Tongue (tissue), 2 donors: Measurements from ENCODE around the gene MTPN. TPM values are rescaled to one million over a fixed set of nuclear protein-coding genes. Genes with fewer than 3 reads are reported as not detected.
A peak's percentile ranks its signal among the peaks of the same experiment; 100 is the strongest.

Experiments
- DNase-seq: peaks from one replicate; pipeline ENCODE4 v3.0.0-alpha.2; 2015
- total RNA-seq: library from RNA; depleted of rRNA; stranded (reverse); fragments of >200 nt; gene quantifications from one replicate; pipeline ENCODE4 v1.2.3, GENCODE V29; 2014

MTPN gene, protein sequence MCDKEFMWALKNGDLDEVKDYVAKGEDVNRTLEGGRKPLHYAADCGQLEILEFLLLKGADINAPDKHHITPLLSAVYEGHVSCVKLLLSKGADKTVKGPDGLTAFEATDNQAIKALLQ
- 83.3 TPM for total RNA-seq

DNA sequence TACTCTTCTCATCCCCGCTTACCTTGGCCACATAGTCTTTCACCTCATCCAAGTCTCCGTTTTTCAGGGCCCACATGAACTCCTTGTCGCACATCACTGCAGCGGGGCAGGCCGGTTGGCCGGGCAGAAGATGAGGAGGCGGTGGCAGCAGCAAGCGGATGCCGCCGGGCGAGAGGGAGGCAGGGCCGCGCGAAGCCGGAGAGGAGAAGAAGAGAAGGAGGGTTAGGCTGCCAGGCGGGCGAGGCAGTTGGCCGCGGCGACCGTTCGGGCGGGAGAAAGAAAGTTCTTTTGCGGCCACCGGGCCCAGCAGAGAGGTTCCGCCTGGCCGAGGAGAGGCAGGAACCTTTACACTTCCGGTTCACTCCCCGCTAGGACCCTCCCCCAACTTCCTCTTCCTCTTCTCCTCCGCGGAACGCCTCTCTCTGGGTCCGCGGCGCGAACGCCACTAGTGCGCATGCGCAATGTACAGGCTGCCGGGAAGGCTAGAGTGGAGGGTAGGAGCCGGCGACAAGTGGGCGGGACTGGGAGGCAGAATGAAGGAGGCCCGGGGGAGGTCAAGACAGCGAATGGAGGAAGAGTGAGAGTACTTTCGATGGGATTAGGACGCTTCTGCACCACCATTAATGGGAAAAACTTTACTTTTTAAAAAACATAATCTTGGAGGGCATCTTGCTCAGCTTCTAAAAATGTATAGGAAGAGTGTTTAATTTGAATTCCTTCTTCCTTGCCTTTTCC lies at the start of gene MTPN:
TSS of gene MTPN (minus strand) at position 353 of the 735 bp plus-strand sequence. CDS start at position 94, 259 bp downstream.
- DNase-seq, result peak; percentile 99

DNA sequence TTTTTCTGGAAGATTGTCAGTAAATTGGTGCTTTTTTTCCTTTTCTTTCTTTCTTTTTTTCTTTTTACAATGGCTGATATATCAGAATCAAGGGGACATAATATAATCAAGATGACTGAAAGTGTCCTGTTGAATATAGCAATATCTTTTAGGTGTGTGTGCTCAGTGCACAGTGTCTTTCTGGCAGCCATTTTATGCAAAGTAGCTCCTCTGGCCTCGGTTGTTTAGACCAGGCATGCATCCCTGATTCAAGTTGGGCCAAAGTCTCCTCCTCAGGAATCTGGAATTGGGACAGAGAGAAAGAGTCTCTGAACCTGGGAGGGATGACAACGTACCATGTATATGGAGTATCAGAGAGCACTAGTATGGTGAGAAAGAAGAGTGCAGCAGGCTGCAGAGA lies 49.0 kb upstream of the MTPN start:
- DNase-seq, result no peak

DNA sequence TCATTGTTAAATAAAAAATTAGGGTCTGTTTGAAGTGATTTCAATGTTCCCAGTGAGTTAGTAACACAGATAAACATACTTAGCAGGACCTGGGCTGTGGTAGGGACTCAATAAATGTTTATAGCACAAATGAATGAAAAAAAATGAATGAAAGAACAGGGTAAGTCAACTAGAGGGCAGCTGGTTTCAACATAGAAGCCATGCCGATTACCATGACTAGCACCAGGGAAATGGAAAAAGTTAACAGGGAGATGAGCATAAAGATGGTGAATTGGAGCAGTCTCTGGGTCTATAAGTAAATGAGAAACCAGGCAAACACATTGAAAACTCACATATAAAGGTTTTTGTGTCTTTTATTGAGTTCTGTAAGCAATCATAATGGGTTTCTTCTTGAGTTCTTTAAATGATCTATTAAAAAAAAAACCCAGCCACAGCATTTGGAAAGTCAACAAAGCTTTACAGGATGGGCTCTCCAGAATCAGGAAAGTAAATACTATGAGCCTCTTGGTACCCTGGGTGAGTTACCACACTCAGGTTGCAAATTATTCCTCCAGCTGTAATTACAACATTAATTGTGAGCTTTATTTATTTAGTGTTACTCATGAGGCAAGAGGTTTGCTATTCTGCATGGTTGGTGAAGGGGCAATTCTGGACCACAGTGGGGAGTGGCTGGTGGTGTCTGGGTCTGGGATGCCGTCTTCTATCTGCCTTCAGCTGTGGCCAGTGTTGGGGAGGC lies 46.1 kb upstream of the MTPN start:
- no peak for DNase-seq

DNA sequence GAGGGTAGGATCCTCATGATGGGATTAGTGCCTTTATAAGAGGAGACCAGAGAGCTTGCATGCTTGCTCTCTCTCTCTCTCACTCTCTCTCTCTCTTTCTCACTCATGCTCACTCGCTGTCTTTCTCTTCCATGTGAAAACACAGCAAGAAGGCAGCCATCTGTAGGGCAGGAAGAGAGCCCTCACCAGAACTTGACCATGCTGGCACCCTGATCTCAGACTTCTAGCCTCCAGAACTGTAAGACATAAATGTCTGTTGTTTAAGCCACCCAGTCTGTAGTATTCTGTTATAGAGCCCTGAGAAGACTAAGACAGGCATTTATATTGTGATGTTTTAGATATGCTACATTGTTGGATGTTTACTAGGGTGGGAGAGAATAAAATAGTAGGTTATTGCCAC lies 43.4 kb upstream of the MTPN start:
- no peak for DNase-seq

DNA sequence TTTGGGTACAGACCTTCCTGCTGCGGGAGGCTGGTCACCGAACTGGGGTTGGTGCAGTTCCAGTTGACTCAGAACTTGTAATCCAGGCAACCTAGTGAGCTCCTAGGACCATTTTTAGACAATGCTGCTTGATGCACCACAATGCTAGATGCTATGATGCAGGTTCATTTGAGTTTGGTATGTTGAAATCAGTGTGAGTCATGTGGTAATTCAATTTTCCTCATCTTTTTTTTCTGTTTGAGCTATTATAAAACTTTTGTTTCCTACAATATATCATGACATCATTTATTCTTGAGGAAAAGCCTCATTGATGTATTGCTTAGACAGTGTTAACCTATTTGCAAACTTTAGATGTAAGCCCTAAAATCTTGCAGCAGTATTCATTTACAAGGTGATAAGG lies 40.9 kb upstream of the MTPN start:
- no peak for DNase-seq

DNA sequence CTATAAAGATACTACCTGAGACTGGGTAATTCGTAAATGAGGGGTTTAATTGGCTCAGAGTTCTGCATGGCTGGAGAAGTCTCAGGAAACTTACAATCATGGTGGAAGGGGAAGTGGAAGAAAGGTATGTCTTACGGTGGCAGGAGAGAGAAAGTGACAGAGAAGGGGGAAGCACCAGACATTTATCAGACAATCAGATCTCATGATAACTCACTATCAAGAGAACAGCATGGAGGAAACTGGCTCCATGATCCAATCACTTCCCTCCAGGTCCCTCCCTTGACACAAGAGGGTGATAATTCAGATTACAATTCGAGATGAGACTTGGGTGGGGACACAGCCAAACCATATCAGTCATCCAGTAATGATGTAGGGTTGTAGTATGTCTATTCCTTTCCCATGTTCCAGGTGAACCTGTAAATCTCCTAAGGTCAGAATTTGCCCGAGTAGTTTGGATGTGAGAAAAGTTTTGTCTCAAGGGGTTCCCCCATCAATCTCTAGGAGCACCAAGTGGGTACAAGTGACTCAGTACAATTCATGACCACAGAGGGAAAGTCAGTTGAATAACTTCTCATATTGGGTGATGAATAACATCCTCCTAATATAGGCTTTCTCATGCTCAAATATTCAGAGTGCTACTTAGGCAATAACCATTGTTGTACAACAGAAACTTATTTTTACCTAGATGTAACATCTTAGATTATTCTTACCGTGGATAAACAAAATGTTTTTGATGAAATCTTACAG lies 39.7 kb upstream of the MTPN start:
- DNase-seq, result no peak

DNA sequence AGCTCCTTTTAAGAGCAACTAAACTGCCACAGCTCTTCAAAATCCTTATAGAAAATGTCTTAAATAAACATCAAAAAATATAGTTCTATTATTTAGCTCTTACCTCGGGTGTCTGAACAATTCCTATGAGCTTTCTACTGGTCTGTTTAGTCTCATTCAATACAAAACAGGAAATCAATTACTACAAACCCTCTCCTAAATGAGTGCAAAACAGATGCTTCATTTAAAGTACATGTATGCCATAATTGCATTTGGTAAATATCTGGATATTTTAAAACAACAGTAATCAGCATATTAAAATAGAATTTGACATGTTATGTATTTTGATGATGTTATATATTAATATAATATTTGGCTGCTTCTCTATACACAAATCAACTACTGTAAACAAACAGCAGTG lies 38.5 kb upstream of the MTPN start:
- no peak for DNase-seq

DNA sequence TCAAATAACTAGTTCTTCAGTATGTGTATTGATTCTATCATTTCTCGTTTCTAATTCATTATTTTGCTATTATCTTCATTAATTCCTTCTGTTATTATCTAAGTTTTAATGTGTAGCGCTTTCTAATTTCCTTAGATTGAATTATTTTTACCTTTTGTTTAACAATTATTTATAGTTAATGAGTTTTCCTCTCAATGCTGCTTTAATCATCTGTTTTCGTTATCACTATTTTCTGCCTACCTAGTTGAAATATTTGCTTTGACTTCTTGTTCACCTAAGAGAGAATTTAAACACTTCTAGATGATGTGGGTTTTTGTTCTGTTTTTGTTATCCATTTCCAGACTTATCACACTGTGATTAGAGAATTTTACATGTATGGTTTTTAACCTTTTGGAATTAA lies 37.5 kb upstream of the MTPN start:
- DNase-seq, result no peak

DNA sequence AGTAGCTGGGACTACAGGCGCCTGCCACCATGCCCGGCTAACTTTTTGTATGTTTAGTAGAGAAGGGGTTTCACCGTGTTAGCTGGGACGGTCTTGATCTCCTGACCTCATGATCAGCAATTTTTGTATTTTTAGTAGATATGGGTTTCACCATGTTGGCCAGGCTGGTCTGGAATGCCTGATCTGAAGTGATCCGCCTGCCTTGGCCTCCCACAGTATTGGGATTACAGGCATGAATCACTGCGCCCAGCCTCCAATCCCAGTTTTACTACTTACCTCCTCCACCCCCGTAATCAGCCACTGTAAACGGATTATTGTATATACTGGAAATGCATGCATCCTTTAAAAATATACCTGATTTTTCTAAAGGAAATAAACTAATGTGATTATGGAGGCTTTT lies 35.1 kb upstream of the MTPN start:
- DNase-seq, result no peak

DNA sequence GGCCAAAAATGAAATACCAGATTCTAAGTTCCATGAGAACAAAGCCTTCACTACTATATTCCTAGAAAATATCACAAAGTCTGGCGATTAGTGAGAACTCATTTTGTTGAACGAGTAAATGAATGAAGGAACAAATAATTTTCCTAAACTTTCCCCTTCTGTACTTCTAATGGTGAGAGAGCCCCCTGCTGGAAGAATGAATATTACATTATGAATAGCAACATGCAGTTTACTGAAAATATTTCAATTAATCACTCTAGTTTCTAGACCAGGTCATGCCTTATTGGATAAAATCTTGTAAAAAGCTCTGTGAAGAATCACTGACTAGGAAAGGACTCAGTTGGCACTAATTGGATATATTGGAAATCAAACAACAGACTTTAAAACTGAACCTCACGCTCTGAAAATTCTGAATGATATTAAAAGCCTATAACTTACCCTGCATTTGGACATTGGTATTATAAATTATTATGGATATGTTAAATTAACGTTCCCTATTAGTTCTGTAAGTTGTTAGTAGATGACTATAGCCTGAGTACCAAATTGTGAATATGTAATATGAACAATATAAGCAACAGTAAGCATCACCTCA lies 32.4 kb upstream of the MTPN start:
- peak; percentile 83 for DNase-seq

DNA sequence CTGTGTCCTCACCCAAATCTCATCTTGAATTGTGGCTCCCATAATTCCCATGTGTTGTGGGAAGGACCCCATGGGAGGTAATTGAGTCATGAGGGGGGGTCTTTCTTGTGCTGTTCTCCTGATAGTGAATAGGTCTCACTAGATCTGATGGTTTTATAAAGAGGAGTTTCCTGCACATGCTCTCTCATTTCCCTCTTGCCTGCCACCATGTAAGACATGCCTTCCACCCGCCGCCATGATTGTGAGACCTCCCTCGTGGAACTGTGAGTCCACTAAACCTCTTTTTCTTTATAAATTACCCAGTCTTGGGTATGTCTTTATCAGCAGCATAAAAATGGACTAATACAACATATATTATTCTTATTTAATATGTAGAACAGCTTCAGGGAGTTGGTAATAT lies 29.0 kb upstream of the MTPN start:
- DNase-seq, result no peak

DNA sequence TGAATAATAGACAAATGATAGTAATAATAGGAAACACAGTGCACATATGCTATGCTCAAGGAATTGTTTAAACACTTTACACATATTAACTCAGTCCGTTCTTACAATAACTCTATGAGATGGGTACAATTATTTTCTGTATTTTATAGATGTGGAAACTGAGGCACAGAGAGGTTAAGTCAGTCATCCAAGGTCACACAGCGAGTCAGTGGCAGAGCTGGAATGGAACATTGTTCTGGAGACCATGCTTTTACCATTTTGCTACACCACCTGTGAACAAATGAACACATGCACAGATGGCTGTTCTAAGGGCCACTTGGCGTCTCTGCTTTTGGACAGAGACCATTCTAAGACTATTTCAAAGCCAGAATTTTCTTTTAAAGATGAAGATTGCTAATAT lies 26.9 kb upstream of the MTPN start:
- no peak for DNase-seq

DNA sequence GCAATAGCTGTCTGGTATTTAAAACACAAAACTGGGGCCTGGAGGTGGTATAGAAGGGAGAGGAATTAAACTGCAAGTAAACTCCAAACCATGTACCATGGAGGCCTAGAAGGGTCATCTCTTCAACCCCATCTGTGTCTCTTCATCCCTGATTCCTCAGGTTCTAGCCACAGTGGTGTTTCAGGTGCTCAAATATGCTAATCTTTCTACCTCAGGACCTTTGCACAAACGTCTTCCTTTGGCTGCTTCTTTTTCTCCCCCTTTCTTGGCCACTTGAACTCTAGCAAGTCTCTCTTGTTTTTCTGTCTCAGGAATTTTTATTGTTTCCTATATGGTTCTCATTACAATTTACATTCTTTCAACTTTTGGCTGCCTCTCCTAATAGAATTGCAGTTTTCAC lies 25.6 kb upstream of the MTPN start:
- DNase-seq, result no peak

DNA sequence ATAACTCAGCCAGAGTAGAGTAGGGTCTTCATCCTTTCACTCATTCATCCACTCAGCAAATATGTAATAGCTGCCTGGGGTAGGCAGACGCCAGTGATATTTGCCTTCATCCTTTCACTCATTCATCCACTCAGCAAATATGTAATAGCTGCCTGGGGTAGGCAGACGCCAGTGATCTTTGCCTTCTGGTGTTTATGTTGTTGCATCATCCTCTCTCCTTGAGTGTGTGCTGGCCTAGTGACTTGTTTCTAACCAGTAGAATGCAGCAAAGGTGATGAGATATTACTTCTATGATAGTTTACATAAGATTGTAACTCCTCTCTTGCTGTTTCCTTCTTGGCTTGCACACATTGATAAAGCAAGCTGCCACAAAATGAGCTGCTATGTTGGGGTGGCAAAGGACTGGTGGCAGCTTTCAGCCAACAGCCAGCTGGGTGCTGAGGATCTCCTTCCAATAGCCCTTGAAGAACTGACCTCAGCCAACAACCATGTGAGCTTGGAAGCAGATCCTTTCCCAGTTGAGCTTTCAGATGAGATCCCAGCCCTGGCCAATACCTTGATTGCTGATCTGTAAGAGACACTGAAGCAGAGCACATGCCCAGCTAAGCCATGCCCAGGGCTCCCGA lies 23.2 kb upstream of the MTPN start:
- no peak for DNase-seq

DNA sequence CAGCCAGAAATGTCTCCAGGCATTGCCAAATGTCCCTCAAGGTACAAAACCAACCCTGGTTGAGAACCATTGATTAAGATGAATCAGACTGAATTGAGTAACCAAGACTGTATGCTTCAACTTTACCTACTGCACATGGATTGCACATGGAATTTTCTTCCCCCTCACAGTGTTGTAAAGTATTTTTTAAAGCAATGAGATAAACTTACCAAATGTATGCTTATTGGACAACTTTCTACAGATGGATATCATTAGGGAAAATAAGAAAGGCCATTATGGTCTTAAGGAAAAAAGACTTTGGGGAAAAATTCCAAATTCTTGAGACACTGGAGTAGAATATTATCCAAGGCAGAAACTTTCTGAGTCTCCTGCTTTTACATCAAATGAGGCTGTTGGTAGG lies 20.9 kb upstream of the MTPN start:
- no peak for DNase-seq

DNA sequence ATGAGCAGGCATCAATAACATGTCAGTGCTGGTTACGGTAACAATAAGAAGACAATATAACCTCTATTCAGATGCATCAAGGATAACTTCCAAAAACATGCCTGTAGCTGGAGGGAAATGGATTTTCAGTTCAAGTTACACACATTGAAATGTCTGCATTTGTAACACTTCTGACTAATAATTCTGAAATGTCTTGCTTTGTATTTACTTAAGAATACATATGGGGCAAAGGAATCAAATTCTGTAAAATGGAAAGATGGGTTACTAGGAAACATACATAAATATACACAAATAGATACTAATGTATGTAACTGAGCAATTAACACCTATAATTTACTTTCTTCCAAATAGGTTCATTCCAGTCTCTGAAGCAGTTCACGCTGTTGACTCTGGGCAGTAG lies 18.6 kb upstream of the MTPN start:
- no peak for DNase-seq

DNA sequence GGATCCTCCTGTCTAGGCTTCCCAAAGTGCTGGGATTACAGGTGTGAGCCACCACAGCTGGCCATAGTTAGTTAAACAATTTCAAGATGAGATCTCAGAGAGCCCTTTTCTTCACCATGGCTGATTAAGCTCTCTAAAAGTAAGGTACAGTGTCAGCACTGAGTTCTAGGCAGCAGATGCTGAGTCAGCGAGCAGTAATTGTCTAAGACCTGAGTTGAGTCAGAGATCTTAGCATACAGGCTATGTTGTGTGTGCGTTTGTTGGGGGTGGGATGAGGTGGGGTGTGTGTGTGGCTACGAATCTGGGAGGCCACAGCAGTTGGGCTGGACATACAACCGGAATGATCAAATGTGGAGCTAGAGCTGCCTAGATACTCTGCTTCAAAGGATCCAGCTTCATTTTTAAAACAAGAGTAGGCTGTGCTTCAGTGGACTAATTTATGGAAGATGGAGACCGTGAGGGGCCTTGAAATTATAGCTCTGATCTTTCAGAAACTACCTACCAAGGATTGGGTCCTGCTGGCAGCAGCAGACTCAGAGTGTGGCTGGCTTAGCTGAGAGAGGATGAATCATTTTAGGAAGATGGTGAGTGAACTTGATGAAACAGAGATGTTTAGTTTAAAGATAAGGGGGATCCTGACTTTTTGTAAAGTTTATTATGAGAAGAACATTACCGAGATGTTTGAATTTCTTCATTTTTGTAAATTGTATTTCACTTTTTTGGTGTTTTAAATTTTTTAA lies 17.5 kb upstream of the MTPN start:
- no peak for DNase-seq

DNA sequence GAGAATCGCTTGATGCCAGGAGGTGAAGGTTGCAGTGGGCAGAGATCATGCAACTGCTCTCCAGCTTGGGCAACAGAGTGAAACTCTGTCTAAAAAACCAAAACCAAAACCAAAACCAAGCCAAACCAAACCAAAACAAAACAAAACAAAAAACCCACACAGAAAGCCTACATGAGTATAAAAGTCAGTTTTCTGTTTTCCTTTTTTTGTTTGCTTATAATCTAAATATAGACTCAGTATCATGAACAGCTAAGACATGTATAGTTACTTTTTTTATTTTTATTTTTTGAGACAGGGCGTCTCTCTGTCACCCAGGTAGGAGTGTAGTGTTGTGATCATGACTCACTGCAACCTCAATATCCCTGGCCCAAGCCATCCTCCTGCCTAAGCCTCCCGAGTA lies 16.8 kb upstream of the MTPN start:
- no peak for DNase-seq

DNA sequence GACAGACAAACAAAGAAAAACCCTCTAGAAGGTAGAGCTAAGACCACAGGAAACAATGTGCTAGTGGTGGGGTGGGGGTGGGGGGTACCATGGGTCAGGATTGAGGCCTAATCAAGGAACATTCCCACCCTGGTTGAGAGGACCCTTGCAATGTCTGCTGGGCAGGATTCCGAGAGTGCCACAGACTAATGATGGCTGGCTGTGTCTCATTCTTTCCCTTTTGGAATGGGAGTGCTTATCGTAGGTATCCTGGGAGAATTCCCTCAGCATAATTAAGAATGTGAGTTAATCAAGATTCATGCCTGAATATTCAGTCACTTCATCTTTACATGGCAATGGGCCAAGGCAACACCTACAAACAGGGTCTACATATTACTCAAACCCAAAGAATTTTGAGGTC lies 14.7 kb upstream of the MTPN start:
- no peak for DNase-seq

DNA sequence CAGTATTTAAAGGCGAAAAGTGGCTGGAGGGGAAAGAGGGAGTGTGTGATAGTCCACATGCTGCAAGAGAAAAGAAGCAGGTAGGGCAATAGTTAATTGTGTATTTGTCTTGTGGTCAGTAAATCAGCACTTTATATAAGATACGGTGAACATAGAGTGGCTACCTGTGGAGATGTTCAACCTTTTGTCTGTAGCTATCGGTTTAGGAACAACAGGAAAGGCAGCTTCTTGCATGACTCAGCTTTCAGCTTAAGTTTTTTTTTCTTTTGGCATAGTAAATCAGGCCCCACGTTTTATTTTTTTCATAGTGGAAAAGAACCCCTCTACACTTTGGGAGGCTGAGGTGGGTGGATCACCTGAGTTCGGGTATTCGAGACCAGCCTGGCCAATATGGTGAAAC lies 14.2 kb upstream of the MTPN start:
- no peak for DNase-seq

DNA sequence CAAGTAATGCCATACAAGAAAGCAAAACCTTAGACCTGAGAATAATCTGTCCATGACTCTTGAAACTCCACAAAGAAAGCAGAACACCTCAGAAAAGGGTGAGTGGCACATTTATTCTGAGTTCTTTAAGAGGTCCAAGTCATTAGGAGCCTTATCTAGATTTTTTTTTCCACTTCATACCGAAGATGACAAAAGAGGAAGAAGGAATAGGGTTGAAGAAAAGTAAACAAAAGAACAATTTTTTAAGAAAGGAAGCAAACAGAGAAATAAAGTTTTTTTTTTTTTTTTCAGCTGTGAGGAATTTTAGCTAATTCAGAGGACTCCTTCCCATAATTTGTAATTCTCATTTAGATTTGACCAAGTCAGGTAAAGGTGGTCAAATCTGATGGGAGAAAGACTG lies 13.1 kb upstream of the MTPN start:
- no peak for DNase-seq
